PFSK-1 (cell line): ENCODE measurements around the gene SFXN2.

Experiments used
- POLR2AphosphoS5 ChIP-seq: IDR thresholded peaks from 2 replicates; pipeline ENCODE4 v1.6.1; 2012; ENCODE audit warnings: low read depth, mild to moderate bottlenecking, control low read depth, low read length, moderate library complexity
- SIN3A ChIP-seq: IDR thresholded peaks from 2 replicates; pipeline ENCODE4 v1.6.1; 2012; ENCODE audit warnings: mild to moderate bottlenecking, low read length, moderate library complexity, borderline replicate concordance; ENCODE audit not compliant: insufficient read depth
- TAF1 ChIP-seq: IDR thresholded peaks from 2 replicates; pipeline ENCODE4 v1.6.1; 2012; ENCODE audit warnings: low read length, control low read depth, borderline replicate concordance; ENCODE audit not compliant: insufficient read depth
- TF ChIP-seq, protein P1 (sequence below), 2 experiments: IDR thresholded peaks; 2 replicates each; pipeline versions ENCODE4 v1.6.1 to v1.8.0; 2011 to 2012; ENCODE audit warnings: low read depth in 2 of 2, low read length in 2 of 2, control low read depth in 1 of 2, inconsistent platforms in 1 of 2, mild to moderate bottlenecking in 1 of 2, moderate library complexity in 1 of 2; ENCODE audit not compliant: insufficient read depth in 1 of 2

DNA sequence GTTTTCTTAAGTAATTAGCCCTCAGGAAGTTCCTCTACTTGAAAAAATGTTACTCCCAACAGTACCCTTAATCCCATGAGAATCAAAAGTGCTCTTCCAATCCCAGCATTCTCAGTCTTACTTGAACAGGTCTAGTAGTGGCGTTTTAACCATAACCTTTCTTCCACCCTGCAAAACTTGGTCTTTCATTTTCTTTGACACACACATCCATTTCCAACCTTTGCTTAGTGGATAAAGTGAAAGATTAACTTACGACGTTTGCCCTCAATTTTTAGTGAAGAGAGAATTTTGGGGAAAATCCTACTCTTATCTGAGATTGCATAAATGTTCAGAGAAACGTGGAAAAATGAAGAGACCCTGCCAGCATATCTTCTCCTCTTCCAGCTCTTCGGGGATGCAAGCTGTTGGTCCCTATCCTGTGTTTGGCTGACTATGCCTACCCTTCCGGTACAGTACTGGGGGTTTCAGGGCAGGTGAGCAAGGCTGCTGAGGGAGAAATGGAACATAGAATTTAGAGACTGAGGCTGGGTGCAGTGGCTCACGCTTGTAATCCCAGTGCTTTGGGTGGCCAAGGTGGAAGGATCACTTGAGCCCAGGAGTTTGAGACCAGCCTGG, 48.1 kb downstream of the SFXN2 start:
- no peak for TF ChIP-seq POLR2AphosphoS5
- TF ChIP-seq SIN3A = no peak
- TF ChIP-seq, protein P1, sequence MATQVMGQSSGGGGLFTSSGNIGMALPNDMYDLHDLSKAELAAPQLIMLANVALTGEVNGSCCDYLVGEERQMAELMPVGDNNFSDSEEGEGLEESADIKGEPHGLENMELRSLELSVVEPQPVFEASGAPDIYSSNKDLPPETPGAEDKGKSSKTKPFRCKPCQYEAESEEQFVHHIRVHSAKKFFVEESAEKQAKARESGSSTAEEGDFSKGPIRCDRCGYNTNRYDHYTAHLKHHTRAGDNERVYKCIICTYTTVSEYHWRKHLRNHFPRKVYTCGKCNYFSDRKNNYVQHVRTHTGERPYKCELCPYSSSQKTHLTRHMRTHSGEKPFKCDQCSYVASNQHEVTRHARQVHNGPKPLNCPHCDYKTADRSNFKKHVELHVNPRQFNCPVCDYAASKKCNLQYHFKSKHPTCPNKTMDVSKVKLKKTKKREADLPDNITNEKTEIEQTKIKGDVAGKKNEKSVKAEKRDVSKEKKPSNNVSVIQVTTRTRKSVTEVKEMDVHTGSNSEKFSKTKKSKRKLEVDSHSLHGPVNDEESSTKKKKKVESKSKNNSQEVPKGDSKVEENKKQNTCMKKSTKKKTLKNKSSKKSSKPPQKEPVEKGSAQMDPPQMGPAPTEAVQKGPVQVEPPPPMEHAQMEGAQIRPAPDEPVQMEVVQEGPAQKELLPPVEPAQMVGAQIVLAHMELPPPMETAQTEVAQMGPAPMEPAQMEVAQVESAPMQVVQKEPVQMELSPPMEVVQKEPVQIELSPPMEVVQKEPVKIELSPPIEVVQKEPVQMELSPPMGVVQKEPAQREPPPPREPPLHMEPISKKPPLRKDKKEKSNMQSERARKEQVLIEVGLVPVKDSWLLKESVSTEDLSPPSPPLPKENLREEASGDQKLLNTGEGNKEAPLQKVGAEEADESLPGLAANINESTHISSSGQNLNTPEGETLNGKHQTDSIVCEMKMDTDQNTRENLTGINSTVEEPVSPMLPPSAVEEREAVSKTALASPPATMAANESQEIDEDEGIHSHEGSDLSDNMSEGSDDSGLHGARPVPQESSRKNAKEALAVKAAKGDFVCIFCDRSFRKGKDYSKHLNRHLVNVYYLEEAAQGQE (IDR thresholded peaks at IDR 0.05; ENCODE audit: insufficient read depth in 1 of 2, low read depth in 2 of 2, low read length in 2 of 2) = no peak
- TF ChIP-seq TAF1 = no peak
